Panc1 (cell line): ENCODE results near the gene HHAT. TPM values are rescaled to one million over a fixed set of nuclear protein-coding genes. Genes with fewer than 3 reads are reported as not detected.

Source experiments
- ATAC-seq: fragments of 200-7000 bp; cut with Tn5 transposase; 2 replicates; pipeline ENCODE4 v1.9.1; 2020; ENCODE audit warnings: mild to moderate bottlenecking, moderate library complexity
- BruUV-seq: library from RNA; stranded (reverse); fragments of 400-500 nt; replicated peaks from 2 replicates; lab custom pipeline; 2021; lab: Mats Ljungman, UMichigan
- CTCF ChIA-PET: fragments of 300-600 bp; sonication (Branson Sonifier 250); formaldehyde crosslinking; loops from one replicate; lab custom pipeline; 2022; ENCODE audit warnings: antibody characterized with exemption; lab: Charles Lee
- POLR2A ChIA-PET: fragments of 300-600 bp; sonication (Branson Sonifier 250); formaldehyde crosslinking; loops from one replicate; lab custom pipeline; 2022; ENCODE audit warnings: antibody characterized with exemption; lab: Charles Lee
- DNase-seq: peaks from one replicate; pipeline ENCODE4 v3.0.0-alpha.2; 2010; ENCODE audit warnings: low read depth, low spot score
- H3K27ac ChIP-seq: 2 replicates; pipeline ENCODE4 v1.5.1; 2011; ENCODE audit warnings: mild to moderate bottlenecking, low read length, inconsistent platforms
- H3K27me3 ChIP-seq: fragments of 200-500 bp; sonication (Bioruptor generic); 2 replicates; pipeline ENCODE4 v1.6.0; 2014; ENCODE audit warnings: low read length, inconsistent platforms; ENCODE audit not compliant: control insufficient read depth, insufficient read depth
- H3K36me3 ChIP-seq: fragments of 200-500 bp; sonication (Bioruptor generic); 2 replicates; pipeline ENCODE4 v1.5.1; 2014; ENCODE audit warnings: inconsistent platforms, mild to moderate bottlenecking, low read length, moderate library complexity; ENCODE audit not compliant: control insufficient read depth, insufficient read depth
- H3K4me1 ChIP-seq: 2 replicates; pipeline ENCODE4 v1.5.1; 2011; ENCODE audit warnings: inconsistent platforms, mild to moderate bottlenecking, low read length, moderate library complexity; ENCODE audit not compliant: control insufficient read depth, insufficient read depth
- H3K4me3 ChIP-seq, 2 experiments: 2 replicates each; pipeline ENCODE4 v1.5.1; 2011 to 2012; ENCODE audit warnings: low read depth in 2 of 2, low read length in 2 of 2, mild to moderate bottlenecking in 2 of 2, inconsistent platforms in 1 of 2, moderate library complexity in 1 of 2
- H3K9me3 ChIP-seq: fragments of 200-500 bp; sonication (Bioruptor generic); 2 replicates; pipeline ENCODE4 v1.5.1; 2014; ENCODE audit warnings: low read depth, mild to moderate bottlenecking, inconsistent platforms, low read length, moderate library complexity; ENCODE audit not compliant: control insufficient read depth, insufficient read depth
- CTCF ChIP-seq: fragments of 450-650 bp; IDR thresholded peaks from 2 replicates; pipeline ENCODE4 v1.5.1; 2017; ENCODE audit warnings: mild to moderate bottlenecking
- POLR2AphosphoS5 ChIP-seq: IDR thresholded peaks from 2 replicates; pipeline ENCODE4 v1.6.1; 2012; ENCODE audit warnings: mild to moderate bottlenecking, low read depth, low read length, moderate library complexity
- REST ChIP-seq, 2 experiments: IDR thresholded peaks; 2 replicates each; pipeline ENCODE4 v1.6.1; 2011 to 2012; ENCODE audit warnings: low read depth in 2 of 2, control low read depth in 1 of 2, low read length in 1 of 2, mild to moderate bottlenecking in 1 of 2, moderate library complexity in 1 of 2; ENCODE audit not compliant: insufficient read depth in 1 of 2
- SIN3A ChIP-seq: IDR thresholded peaks from 2 replicates; pipeline ENCODE4 v1.6.1; 2012; ENCODE audit warnings: low read depth, mild to moderate bottlenecking, low read length, moderate library complexity, borderline replicate concordance; ENCODE audit not compliant: insufficient read depth
- TCF7L2 ChIP-seq: IDR thresholded peaks from 2 replicates; pipeline ENCODE4 v1.6.1; 2011; ENCODE audit warnings: mild to moderate bottlenecking, low read depth, low read length, inconsistent platforms
- in situ Hi-C: cut with HindIII; loops from 2 replicates; pipeline ENCODE4 v1.10.0; 2016; ENCODE audit warnings: low sequenced_read_pairs, low pct_unique_long_range_greater_than_20kb
- intact Hi-C: fragments of 100-400 bp; cut with micrococcal nuclease; formaldehyde crosslinking; loops from one replicate; pipeline ENCODE4 v1.10.0; 2022; ENCODE audit not compliant: unreplicated experiment
- total RNA-seq: library from RNA; stranded (reverse); gene quantifications from one replicate; pipeline ENCODE4 v1.2.1, GENCODE V29; 2021; ENCODE audit not compliant: unreplicated experiment

Gene HHAT
- total RNA-seq, 1 experiment from 2014 or later = 2.3 TPM

- intact Hi-C loops (no loop called here), in situ Hi-C loops (no loop called here)
- BruUV-seq = no TSS peak
- H3K4me1 ChIP-seq = no peaks in the 10 kb centered on the region
- no peak overlapping the region for H3K4me3 ChIP-seq
- ATAC-seq = no peak
- H3K36me3 ChIP-seq = no peaks in the 10 kb centered on the region
- no peaks in the 10 kb centered on the region for H3K9me3 ChIP-seq
- ChIA-PET POLR2A (no interaction called here), CTCF (interaction anchor here (0.5 kb wide), 1 partner anchor 798 kb away, joined by 5 read pairs; no protein-coding TSS in a partner anchor)
- DNase-seq = no peak
- no peak for TF ChIP-seq POLR2AphosphoS5
- TF ChIP-seq CTCF = no peak
- TF ChIP-seq REST (IDR thresholded peaks at IDR 0.05; ENCODE audit: insufficient read depth in 1 of 2, low read depth in 2 of 2, low read length in 1 of 2) = no peak
- TF ChIP-seq TCF7L2 = no peak
- no peak for TF ChIP-seq SIN3A
- H3K27ac ChIP-seq = no peak overlapping the region
- no peaks in the 10 kb centered on the region for H3K27me3 ChIP-seq
Observed at GRCh38 chr1:210482945-210483617, 154.4 kb downstream of the HHAT start.

- BruUV-seq = no TSS peak
- H3K4me3 ChIP-seq = no peak overlapping the region
- in situ Hi-C loops (no loop called here), intact Hi-C loops (no loop called here)
- no peaks in the 10 kb centered on the region for H3K9me3 ChIP-seq
- CTCF ChIA-PET = interaction anchor here (0.5 kb wide), 1 partner anchor 797 kb away, joined by 5 read pairs; no protein-coding TSS in a partner anchor
- ATAC-seq (no peak), DNase-seq (no peak)
- no peaks in the 10 kb centered on the region for H3K4me1 ChIP-seq
- no peak overlapping the region for H3K27ac ChIP-seq
- POLR2A ChIA-PET = no interaction called here
- no peaks in the 10 kb centered on the region for H3K27me3 ChIP-seq
- no peaks in the 10 kb centered on the region for H3K36me3 ChIP-seq
- TF ChIP-seq REST (IDR thresholded peaks at IDR 0.05; ENCODE audit: insufficient read depth in 1 of 2, low read depth in 2 of 2, low read length in 1 of 2) = no peak
- no peak for TF ChIP-seq POLR2AphosphoS5
- TF ChIP-seq SIN3A = no peak
- no peak for TF ChIP-seq CTCF
- TF ChIP-seq TCF7L2 = no peak
Observed at GRCh38 chr1:210483821-210484220, 155.1 kb downstream of the HHAT start.
